OCI-LY7 (cell line): Measurements from ENCODE around the gene AK2. TPM values are rescaled to one million over a fixed set of nuclear protein-coding genes. Genes with fewer than 3 reads are reported as not detected.

Experiments used
- total RNA-seq, 2 experiments: library from RNA; depleted of rRNA in 1 of 2; stranded (reverse); fragments of >200 nt in 1 of 2; shearing (Covaris generic) in 1 of 2; gene quantifications; 2 replicates each; pipeline ENCODE4 v1.2.3, GENCODE V29; 2014 to 2022

The AK2 gene
- total RNA-seq, 2 experiments from 2014 or later: 185 to 298 TPM

Other genes with a start within 250 kb of the AK2 start
- 276 and 282 TPM in 2 replicates for gene YARS1, start 219.5 kb downstream of the AK2 start, total RNA-seq (2014; rRNA removed; shearing (Covaris generic))
- gene YARS1, start 219.5 kb downstream of the AK2 start, total RNA-seq (2022): 321 and 352 TPM in 2 replicates
- gene S100PBP, start 219.2 kb downstream of the AK2 start, total RNA-seq (2014; rRNA removed; shearing (Covaris generic)): 72.1 and 91.8 TPM in 2 replicates
- gene S100PBP, start 219.2 kb downstream of the AK2 start, total RNA-seq (2022): 135 and 136 TPM in 2 replicates
- gene FNDC5, start 166.0 kb downstream of the AK2 start, total RNA-seq (2014; rRNA removed; shearing (Covaris generic)): not detected in 2 replicates
- gene FNDC5, start 166.0 kb downstream of the AK2 start, total RNA-seq (2022): not detected in 2 replicates
- 3.3 and 4.2 TPM in 2 replicates for gene HPCA, start 150.4 kb downstream of the AK2 start, total RNA-seq (2014; rRNA removed; shearing (Covaris generic))
- 0.36 and 1.2 TPM in 2 replicates for gene HPCA, start 150.4 kb downstream of the AK2 start, total RNA-seq (2022)
- gene TMEM54, start 135.5 kb downstream of the AK2 start, total RNA-seq (2014; rRNA removed; shearing (Covaris generic)): 2.2 and 3.1 TPM in 2 replicates
- 0.93 and 1.7 TPM in 2 replicates for gene TMEM54, start 135.5 kb downstream of the AK2 start, total RNA-seq (2022)
- gene RNF19B, start 72.1 kb downstream of the AK2 start, total RNA-seq (2014; rRNA removed; shearing (Covaris generic)): 21.1 and 23.0 TPM in 2 replicates
- gene RNF19B, start 72.1 kb downstream of the AK2 start, total RNA-seq (2022): 33.6 and 36.8 TPM in 2 replicates
- 0.63 and 1.3 TPM in 2 replicates for gene AZIN2, start 44.3 kb upstream of the AK2 start, total RNA-seq (2014; rRNA removed; shearing (Covaris generic))
- gene AZIN2, start 44.3 kb upstream of the AK2 start, total RNA-seq (2022): 0.27 and 0.94 TPM in 2 replicates
- 2.0 and 2.4 TPM in 2 replicates for gene TRIM62, start 145.2 kb upstream of the AK2 start, total RNA-seq (2014; rRNA removed; shearing (Covaris generic))
- gene TRIM62, start 145.2 kb upstream of the AK2 start, total RNA-seq (2022): 8.4 and 8.8 TPM in 2 replicates
- 8.9 and 10.2 TPM in 2 replicates for gene ZNF362, start 219.6 kb upstream of the AK2 start, total RNA-seq (2014; rRNA removed; shearing (Covaris generic))
- gene ZNF362, start 219.6 kb upstream of the AK2 start, total RNA-seq (2022): 26.1 and 29.0 TPM in 2 replicates